Activated T-helper 1 cell treated with anti-CD3 and anti-CD28 coated beads, Interleukin-12 subunit alpha, Interleukin-12 subunit beta, Interleukin-2, Interleukin-4 antibody, amounts not matched to agents 30 ng/mL and 10 ng/mL and 1 ng/mL, durations not matched to agents 14 hours and 24 hours and 36 hours (primary cell): ENCODE results near the gene GPR35. TPM values are rescaled to one million over a fixed set of nuclear protein-coding genes. Genes with fewer than 3 reads are reported as not detected.

ENCODE experiments used
- DNase-seq: peaks from one replicate; pipeline ENCODE4 v3.0.0; 2021; ENCODE audit warnings: low spot score
- H3K27ac Mint-ChIP-seq: one replicate; pipeline ENCODE4 v1.8.0; 2021; ENCODE audit warnings: mild to moderate bottlenecking, mixed read lengths
- H3K27me3 Mint-ChIP-seq: one replicate; pipeline ENCODE4 v1.8.0; 2022; ENCODE audit warnings: mild to moderate bottlenecking, moderate library complexity, mixed read lengths; ENCODE audit not compliant: insufficient read depth
- H3K36me3 Mint-ChIP-seq: one replicate; pipeline ENCODE4 v1.8.0; 2021; ENCODE audit warnings: low read depth, mixed read lengths
- H3K4me1 Mint-ChIP-seq: one replicate; pipeline ENCODE4 v1.8.0; 2021; ENCODE audit warnings: low read depth, mixed read lengths
- H3K4me3 Mint-ChIP-seq: one replicate; pipeline ENCODE4 v1.8.0; 2021; ENCODE audit warnings: mild to moderate bottlenecking, moderate library complexity, mixed read lengths
- H3K9me3 Mint-ChIP-seq: one replicate; pipeline ENCODE4 v1.8.0; 2021; ENCODE audit warnings: mixed read lengths
- intact Hi-C: fragments of 100-400 bp; cut with micrococcal nuclease; formaldehyde crosslinking; loops from one replicate; pipeline ENCODE4 v1.15.1; 2024
- total RNA-seq: library from RNA; stranded (reverse); gene quantifications from 2 replicates; pipeline ENCODE4 v1.2.3, GENCODE V29; 2022

Gene GPR35
- total RNA-seq, 1 donor from 2014 or later: 7.6 TPM

DNA sequence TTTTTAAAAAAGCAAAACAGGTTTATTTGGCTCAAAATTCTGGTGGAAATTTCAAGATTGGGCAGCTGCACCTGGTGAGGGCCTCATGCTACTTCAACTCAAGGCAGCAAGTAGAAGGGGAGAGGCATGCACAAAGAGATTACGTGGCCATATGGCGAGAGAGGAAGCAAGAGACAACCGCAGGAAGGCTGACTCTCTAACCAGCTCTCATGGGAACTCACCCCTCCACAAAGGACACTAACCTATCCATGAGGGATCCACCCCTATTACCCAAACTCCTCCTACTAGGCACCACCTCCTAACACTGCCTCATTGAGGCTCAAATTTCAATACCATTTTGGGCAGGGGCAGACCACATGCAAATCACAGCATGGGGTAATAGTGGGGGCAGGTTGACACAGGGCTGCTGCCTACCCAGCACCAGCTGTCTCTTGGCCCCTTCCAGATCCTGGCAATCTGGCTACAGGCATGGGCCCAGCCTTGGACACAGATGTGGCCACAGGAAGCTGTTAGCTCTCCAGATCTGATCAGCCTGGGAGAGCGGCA lies 40.7 kb upstream of the GPR35 start:
- H3K4me3 Mint-ChIP-seq: peak overlapping the region; percentile 92
- peak overlapping the region; percentile 32 for H3K27ac Mint-ChIP-seq
- H3K9me3 Mint-ChIP-seq: no peaks in the 10 kb centered on the region
- peaks cover 13% of the 10 kb centered on the region for H3K36me3 Mint-ChIP-seq
- peaks cover 48% of the 10 kb centered on the region for H3K4me1 Mint-ChIP-seq
- DNase-seq: no peak
- H3K27me3 Mint-ChIP-seq: no peaks in the 10 kb centered on the region
- intact Hi-C loops: no loop called here

DNA sequence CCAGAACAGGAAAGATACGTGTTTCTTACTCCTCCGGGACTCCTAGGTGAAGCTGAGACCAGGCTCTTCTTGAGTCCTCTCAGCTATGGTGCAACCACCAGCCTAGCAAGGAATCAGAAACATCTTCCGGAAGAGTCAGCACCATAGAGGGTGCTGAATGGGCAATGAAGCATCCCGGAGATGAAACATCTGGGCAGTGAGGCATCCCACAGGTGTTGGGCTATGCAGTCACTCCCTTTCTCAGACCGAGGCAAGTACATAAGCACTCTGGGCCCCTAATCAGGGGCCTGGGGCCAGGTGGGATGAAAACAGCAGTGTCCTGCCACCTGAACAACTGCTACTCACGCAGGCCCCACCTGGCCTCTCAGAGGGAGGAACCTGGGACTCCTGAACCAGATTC lies 40.2 kb upstream of the GPR35 start:
- H3K36me3 Mint-ChIP-seq: peaks cover 8% of the 10 kb centered on the region
- no peaks in the 10 kb centered on the region for H3K27me3 Mint-ChIP-seq
- peak overlapping the region; percentile 92 for H3K4me3 Mint-ChIP-seq
- H3K9me3 Mint-ChIP-seq: no peaks in the 10 kb centered on the region
- peaks cover 42% of the 10 kb centered on the region for H3K4me1 Mint-ChIP-seq
- intact Hi-C loops: no loop called here
- peak overlapping the region; percentile 32 for H3K27ac Mint-ChIP-seq
- DNase-seq: no peak

DNA sequence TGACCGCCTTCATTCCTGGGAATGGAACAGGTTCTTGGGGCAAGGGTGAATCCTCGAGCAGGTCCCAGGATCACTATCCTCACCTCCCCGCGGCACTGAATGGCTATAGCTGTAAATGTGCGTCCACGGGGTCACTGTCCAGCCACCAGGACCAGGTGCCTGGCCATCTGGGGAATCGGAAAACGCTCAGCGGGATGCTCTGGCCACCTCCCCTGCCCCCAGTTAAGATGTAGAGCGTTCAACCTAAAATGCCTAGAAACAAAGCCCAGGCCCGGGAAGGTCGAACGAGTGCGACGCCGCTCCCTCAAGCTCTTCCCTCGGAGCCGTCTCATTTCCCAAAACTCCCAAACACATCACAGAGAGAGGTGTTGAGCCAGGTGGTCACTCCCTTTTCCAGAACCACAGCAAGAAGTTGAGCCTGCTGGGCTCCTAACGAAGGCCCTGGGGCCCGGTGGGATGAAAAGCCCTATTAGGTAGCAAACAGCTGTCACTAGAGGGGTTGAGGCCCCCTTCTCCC lies 39.5 kb upstream of the GPR35 start:
- Mint-ChIP-seq H3K4me1 (peaks cover 38% of the 10 kb centered on the region), H3K36me3 (peaks cover 2% of the 10 kb centered on the region), H3K27ac (peak overlapping the region; percentile 93), H3K27me3 (no peaks in the 10 kb centered on the region), H3K4me3 (peak overlapping the region; percentile 92), H3K9me3 (no peaks in the 10 kb centered on the region)
- intact Hi-C loops: loop anchor here (1.0 kb wide), 8 partner anchors 19 to 923 kb away; partner anchors contain the start of genes GPC1, GPR35 and STK25
- no peak for DNase-seq

DNA sequence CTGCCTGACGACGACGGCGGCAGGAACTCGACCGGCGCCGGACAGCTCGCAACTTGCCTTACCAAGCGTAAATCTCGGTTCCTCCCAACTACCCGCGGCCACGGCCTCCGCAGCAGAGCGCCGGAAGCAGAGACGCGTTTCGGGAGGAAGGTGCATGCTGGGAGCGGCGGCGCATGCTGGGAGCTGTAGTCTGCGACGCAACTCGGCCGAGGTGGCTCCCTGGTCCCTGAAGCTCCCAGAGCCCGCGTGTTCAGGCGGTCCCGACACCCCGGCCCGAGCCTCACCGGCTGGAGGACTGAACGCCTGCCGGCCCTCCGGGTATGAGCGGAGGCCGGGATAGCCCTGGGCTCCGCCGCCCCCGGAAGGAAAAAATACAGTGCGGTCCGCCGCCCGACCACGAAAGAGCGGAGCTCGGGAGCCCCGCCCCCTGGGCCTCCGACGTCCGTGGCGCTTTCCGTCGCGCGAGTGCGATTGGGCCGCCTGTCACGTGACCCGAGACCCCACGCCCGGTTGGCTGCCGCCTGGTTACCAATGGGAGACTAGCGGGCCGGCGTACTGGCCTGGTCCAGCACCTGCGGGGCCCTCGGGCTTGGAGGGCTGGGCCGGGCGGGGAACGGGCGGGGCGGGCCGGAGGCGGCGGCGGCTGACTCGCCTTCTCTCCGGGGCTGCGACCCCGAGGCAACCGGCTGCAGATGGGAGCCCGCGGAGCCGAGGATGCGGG lies 38.9 kb upstream of the GPR35 start, which contains the start of gene CAPN10:
Gene CAPN10 (plus strand): TSS at position 537 of the 721 bp plus-strand sequence. CDS start 178 bp downstream, at position 715.
- peak within 1 kb of the TSS; percentile 96 for H3K4me3 Mint-ChIP-seq

DNA sequence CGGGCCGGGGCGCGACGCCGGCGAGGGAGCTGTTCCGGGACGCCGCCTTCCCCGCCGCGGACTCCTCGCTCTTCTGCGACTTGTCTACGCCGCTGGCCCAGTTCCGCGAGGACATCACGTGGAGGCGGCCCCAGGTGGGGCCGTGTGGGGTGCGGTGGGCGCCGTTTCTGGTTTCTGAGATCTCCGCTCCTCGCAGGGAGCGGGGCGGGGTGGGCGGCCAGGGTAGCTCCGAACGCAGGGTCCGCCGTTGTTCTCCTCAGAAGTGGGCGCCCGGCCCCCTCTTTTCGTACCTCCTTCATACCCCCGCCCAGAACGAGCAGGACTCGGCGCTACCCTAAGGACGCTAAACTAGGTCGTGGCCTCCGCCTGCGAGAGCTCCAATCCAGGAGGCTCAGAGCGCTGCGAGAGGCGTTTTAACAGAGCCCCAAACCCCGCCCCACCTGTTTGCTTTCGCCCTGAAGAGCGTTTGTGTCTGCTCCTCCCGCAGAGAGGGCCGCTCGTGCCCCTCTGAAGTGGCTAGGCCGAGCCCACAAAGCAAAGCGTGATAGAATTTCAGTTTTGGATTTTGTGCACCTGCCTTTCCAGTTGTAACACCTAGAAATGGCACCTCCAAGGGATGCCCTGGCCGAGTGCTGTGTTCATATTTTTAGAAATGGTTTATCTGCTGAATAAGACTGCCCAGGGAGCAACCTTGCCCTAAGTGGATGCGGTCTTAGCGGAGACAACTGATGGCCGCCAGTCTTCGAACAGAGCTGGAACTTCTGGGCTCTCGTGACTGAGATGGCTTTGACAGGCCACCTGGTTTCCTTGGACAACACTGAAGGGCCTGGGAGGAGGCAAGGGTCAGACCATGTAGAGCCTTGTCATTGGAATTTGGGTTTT lies 38.1 kb upstream of the GPR35 start:
- H3K4me1 Mint-ChIP-seq: peaks cover 37% of the 10 kb centered on the region
- DNase-seq: peak; percentile 61
- peaks cover 4% of the 10 kb centered on the region for H3K36me3 Mint-ChIP-seq
- peak overlapping the region; percentile 96 for H3K4me3 Mint-ChIP-seq
- H3K27ac Mint-ChIP-seq: peak overlapping the region; percentile 87
- intact Hi-C loops: loop anchor here (1.0 kb wide), 8 partner anchors 21 to 921 kb away; partner anchors contain the start of genes GPC1, GPR35 and STK25
- no peaks in the 10 kb centered on the region for H3K9me3 Mint-ChIP-seq
- H3K27me3 Mint-ChIP-seq: no peaks in the 10 kb centered on the region

More for the DNA sequence above, 38.9 kb upstream of the GPR35 start, which contains the start of gene CAPN10:
- H3K27ac Mint-ChIP-seq: peak within 1 kb of the TSS; percentile 93
- peaks cover 38% of the 10 kb centered on the region for H3K4me1 Mint-ChIP-seq
- H3K36me3 Mint-ChIP-seq: peaks cover 5% of the 10 kb centered on the region
- intact Hi-C loops: loop anchor here (1.0 kb wide), 8 partner anchors 20 to 922 kb away; partner anchors contain the start of genes GPC1, GPR35 and STK25
- H3K9me3 Mint-ChIP-seq: no peaks in the 10 kb centered on the region
- peak; percentile 97 for DNase-seq
- H3K27me3 Mint-ChIP-seq: no peaks in the 10 kb centered on the region

DNA sequence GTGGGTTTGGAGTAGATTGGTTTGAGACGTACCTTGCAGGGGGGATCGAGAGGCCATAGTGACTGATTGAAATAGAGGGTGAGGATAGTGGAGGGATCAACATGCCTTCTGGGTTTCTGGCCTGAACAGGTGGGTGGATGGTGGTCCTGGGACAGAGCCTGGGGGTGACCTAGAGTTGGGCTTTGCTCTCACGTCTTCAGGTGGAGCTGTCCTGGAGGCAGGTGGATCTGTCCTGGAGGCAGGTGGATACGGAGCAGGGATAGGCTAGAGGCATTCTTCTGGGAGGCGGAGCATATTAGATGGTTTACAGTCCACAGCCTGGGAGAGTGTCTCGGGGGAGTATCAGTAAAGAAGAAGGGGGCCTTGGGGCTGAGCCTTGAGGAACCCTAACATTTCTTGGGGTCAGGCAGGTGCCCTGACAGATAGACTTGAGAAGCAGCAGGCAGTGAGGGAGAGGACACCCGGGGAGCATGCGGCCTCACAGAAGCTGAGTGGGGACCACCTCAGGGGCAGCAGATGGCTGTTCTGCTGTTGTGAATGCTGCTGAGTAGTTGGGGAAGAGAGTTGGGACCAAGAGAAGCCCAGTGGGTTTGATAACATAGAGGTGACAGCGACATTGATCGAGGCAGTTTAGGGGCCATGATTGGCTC lies 37.1 kb upstream of the GPR35 start:
- H3K4me1 Mint-ChIP-seq: peaks cover 28% of the 10 kb centered on the region
- peak overlapping the region; percentile 87 for H3K27ac Mint-ChIP-seq
- peak overlapping the region; percentile 96 for H3K4me3 Mint-ChIP-seq
- intact Hi-C loops: no loop called here
- H3K9me3 Mint-ChIP-seq: no peaks in the 10 kb centered on the region
- H3K36me3 Mint-ChIP-seq: peaks cover 2% of the 10 kb centered on the region
- H3K27me3 Mint-ChIP-seq: no peaks in the 10 kb centered on the region
- no peak for DNase-seq

DNA sequence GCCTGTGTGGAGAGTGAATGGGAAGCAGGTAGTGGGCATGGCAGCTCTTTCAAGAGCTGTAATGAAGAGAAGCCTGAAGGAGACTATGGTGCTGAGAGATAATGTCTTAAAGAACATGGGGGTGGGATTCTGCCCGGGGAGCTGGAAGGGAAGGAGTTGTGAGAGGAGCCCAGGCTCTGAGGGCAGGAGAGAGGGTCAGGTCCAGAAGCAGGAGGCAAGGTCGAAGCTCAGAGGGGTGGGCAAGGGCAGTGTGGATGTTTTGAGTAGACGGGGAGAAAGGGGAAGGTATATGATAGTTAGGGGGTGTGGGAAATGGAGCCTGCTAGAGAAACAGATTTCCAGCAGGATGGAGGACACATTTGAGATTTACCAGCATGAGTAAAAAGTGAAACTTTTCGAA lies 36.6 kb upstream of the GPR35 start:
- Mint-ChIP-seq H3K4me3 (peak overlapping the region; percentile 96), H3K9me3 (no peaks in the 10 kb centered on the region), H3K27ac (no peak overlapping the region), H3K27me3 (no peaks in the 10 kb centered on the region), H3K36me3 (peaks cover 2% of the 10 kb centered on the region), H3K4me1 (peaks cover 28% of the 10 kb centered on the region)
- DNase-seq: no peak
- intact Hi-C loops: no loop called here

DNA sequence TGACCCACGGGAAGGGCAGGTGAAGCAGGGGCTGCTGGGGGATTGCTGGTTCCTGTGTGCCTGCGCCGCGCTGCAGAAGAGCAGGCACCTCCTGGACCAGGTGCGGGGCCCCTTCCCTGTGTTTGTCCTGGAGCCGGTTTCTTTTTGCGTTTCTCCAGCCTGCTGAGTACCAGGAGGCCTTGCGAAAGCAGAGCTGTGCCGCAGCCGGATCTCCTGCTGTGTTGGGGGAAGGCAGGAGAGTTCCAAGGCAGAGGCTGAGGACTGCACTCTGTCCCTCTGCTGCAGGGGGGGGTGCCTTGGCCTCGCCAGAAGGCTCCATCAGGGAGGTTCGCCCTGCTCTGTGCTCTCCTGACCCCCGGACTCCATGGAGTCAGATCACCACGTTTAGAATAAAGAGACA lies 35.9 kb upstream of the GPR35 start:
- no peaks in the 10 kb centered on the region for H3K9me3 Mint-ChIP-seq
- no peak overlapping the region for H3K4me3 Mint-ChIP-seq

DNA sequence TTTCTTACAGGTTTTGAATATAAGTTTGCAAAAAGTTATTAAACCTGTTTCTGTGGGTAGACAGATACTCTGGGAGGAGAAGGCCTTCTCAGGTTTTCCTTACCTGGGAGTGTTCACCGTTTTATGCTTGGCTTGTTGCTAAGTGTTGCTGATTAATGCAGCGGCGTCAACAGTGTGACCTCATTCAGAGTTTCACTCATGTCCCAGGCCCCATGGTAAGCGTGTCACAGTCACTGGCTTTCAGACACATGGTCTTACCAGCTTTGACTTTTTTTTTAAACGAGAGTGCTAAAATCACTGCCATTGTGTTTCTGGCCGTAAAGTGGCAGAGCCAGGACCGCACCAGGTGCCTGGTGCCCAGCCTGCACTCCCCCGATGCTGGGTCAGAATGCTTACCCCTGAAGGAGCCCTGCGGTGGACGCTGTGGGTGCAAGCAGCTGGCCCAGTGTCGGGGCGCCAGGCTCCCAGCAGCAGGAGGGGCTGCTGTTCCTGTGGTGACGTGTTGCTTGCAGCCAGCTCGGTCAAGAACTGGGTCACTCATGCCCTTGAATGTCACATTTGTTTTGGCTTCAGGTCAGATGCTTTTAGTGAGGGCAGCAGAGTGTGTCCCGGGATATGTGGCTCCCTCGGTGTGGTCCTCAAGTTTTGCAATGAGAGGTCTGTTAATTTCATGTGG lies 35.3 kb upstream of the GPR35 start:
- no peak overlapping the region for H3K4me3 Mint-ChIP-seq
- intact Hi-C loops: no loop called here
- no peaks in the 10 kb centered on the region for H3K9me3 Mint-ChIP-seq
- no peaks in the 10 kb centered on the region for H3K27me3 Mint-ChIP-seq
- H3K36me3 Mint-ChIP-seq: peaks cover 2% of the 10 kb centered on the region
- no peak overlapping the region for H3K27ac Mint-ChIP-seq
- DNase-seq: no peak
- H3K4me1 Mint-ChIP-seq: peaks cover 22% of the 10 kb centered on the region

More for the DNA sequence above, 35.9 kb upstream of the GPR35 start:
- H3K4me1 Mint-ChIP-seq: peaks cover 28% of the 10 kb centered on the region
- intact Hi-C loops: no loop called here
- no peak for DNase-seq
- no peak overlapping the region for H3K27ac Mint-ChIP-seq
- H3K36me3 Mint-ChIP-seq: peaks cover 2% of the 10 kb centered on the region
- H3K27me3 Mint-ChIP-seq: no peaks in the 10 kb centered on the region

DNA sequence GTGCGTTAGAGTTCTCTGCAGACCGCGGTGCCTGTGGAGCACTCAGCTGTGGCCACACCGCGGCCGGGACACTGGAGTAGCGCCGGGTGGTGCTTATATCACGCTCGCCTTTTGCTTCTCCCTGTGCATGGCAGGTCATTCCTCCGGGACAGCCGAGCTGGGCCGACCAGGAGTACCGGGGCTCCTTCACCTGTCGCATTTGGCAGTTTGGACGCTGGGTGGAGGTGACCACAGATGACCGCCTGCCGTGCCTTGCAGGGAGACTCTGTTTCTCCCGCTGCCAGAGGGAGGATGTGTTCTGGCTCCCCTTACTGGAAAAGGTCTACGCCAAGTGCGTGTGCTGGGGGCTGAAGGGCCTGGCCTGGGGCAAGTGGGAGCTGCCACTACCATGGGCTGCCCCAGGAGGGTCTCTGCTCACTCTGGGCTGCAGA lies 34.6 kb upstream of the GPR35 start:
- no peak overlapping the region for H3K4me3 Mint-ChIP-seq
- H3K27me3 Mint-ChIP-seq: no peaks in the 10 kb centered on the region
- H3K36me3 Mint-ChIP-seq: peaks cover 2% of the 10 kb centered on the region
- intact Hi-C loops: no loop called here
- H3K9me3 Mint-ChIP-seq: no peaks in the 10 kb centered on the region
- no peak overlapping the region for H3K27ac Mint-ChIP-seq
- peaks cover 21% of the 10 kb centered on the region for H3K4me1 Mint-ChIP-seq
- DNase-seq: no peak

DNA sequence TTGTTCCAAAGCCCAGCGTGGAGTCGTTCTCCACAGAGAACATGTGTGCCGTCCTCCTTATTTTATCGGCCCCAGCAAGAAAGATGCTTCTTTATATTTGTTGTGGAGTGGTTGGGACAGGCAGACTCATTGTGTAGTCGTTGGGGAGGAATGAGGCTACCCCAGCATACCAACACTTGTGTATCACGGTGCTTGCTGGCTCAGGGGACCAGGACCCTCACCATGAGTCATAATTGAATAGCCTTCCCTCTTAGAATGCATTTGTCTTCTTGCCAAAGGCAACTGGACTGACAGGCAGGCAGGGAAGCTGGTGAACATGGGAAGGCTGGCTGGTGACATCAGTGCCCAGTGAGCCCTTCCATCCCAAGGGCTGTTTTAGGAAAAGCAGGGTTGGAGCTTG lies 34.1 kb upstream of the GPR35 start:
- intact Hi-C loops: no loop called here
- Mint-ChIP-seq H3K4me3 (no peak overlapping the region), H3K4me1 (peaks cover 21% of the 10 kb centered on the region), H3K27me3 (no peaks in the 10 kb centered on the region), H3K36me3 (peaks cover 2% of the 10 kb centered on the region), H3K27ac (no peak overlapping the region), H3K9me3 (no peaks in the 10 kb centered on the region)
- DNase-seq: no peak

DNA sequence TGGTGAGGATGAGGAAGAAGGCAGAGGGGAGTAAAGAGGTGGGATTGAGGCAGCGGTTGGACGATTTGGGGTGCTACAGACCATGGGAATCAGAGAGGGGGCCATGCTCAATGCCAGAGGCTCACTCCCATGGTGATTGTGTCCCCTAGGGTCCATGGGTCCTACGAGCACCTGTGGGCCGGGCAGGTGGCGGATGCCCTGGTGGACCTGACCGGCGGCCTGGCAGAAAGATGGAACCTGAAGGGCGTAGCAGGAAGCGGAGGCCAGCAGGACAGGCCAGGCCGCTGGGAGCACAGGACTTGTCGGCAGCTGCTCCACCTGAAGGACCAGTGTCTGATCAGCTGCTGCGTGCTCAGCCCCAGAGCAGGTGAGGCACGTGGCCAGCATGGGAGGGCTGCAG lies 33.5 kb upstream of the GPR35 start:
- no peak overlapping the region for H3K27ac Mint-ChIP-seq
- DNase-seq: no peak
- peaks cover 2% of the 10 kb centered on the region for H3K36me3 Mint-ChIP-seq
- peaks cover 21% of the 10 kb centered on the region for H3K4me1 Mint-ChIP-seq
- H3K4me3 Mint-ChIP-seq: no peak overlapping the region
- intact Hi-C loops: no loop called here
- no peaks in the 10 kb centered on the region for H3K27me3 Mint-ChIP-seq
- H3K9me3 Mint-ChIP-seq: no peaks in the 10 kb centered on the region
